Retina (tissue), 1 donor: ENCODE data around the gene MRPS18C.
"Not testable (repeated sequence)": the region's sequence is repeated elsewhere in the genome, so short reads cannot be mapped to it uniquely, and the experiment has no call there.

Experiments used
- DNase-seq: peaks from one replicate; pipeline ENCODE4 v3.0.0-alpha.2; 2016

The MRPS18C gene

DNA sequence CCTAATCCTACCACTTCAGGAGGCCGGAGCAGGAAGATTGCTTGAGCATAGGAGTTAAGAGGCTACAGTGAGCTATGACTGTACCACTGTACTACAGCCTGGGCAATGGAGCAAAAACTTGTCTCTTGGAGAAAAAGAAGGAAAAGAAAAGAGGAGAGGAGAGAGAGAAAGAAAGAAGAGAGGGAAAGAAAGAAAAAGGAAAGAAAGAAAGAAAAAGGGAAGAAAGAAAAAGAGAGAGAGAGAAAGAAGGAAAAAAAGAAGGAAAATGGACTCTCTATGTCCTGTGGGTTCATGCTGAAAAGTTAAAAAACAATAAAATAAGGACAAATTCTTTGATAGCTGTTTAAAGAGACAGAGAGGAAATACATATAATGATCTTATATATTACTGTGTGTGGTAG lies 42.3 kb downstream of the MRPS18C start:
- no peak for DNase-seq

DNA sequence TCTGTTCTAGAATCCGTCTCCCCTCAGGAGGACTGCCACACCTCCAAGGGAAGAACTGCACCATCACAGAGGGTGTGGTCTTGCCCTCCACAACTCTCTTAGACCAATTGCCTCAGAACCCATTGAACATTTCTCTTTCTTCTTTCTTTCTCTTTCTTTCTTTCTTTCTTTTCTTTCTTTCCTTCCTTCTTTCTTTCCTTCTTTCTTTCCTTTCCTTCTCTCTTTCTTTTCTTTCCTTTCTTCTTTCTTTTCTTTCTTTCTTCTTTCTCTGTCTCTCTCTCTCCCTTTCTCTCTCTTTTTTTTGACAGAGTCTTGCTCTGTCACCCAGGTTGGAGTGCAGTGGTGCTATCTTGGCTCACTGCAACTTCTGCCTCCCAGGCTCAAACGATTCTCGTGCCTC lies 45.8 kb downstream of the MRPS18C start:
- not testable (repeated sequence) for DNase-seq

DNA sequence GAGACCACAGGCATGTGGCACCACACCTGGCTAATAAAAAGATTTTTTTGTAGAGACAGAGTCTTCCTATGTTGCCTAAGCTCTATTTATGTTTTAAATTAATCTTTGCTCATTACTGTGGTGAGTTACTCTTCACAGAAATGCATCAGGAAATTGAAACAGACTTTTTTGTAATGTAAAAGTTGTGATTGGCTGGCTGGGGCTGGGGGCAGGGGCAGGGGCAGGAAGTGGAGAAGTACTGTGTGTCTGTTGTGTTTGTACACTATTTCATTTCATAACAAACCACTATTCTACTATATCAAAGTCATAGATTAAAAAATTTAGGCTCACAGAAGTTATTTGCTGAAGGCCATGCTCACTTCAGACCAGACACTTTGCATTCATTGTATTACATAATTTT lies 48.1 kb downstream of the MRPS18C start:
- DNase-seq = no peak

DNA sequence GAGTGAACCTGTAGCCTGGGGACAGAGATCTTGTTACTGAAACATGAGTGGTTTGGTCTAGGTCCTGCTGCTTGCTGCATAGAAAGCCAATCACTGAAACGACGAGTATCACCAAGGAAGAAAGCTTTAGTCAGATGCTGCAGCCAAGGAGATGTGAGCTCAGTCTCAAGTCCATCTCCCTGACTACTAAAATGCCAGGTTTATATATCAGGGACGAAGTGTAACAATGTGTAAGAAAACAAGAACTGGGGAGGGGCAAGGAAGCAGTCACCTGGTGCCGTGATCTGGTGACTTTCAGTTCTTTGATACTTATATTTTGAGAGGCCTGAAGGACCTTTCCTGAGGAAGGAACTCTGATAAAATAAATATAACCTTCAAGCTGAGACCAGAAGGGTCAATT lies 48.6 kb downstream of the MRPS18C start:
- DNase-seq = no peak

DNA sequence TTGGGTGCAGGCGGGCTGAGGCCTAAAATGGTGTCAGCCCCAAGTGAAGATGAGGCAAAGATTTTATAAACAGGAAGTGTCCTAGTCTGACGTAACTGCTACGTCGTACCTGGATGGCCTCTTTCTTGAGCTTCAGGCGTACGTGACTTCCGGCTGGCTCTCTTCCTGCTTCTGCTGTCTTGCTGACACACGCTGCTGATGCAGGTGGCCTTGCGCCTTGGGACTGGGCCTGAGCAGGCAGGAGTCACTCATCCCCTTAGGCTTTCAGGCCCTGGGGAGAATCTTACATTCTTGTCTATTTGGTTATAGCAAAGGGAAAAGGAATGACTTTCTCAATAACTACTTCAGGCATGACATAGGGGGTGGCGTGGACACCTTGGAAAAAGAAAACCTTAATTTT lies 49.1 kb downstream of the MRPS18C start:
- no peak for DNase-seq

DNA sequence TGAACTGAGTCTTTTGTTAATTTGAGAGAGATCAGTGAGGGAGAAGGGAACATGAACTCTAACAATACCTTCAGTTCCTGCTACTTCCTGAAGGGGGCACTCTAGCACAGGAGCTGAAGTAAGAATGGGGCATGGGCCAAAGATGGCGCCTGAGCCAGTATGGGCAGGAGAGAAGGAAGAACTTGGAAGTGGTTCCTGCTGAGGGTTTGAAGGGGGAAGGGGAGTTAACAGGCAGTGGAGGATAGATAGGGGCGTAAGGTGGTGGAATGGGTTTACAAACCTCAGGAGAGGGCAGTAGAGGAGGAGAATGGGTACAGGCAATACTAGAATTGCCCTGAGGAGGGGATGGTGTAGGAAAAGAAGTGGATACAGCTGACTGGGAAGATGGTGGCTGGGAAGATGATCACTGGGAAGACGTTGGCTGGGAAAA lies 53.3 kb downstream of the MRPS18C start:
- not testable (repeated sequence) for DNase-seq

DNA sequence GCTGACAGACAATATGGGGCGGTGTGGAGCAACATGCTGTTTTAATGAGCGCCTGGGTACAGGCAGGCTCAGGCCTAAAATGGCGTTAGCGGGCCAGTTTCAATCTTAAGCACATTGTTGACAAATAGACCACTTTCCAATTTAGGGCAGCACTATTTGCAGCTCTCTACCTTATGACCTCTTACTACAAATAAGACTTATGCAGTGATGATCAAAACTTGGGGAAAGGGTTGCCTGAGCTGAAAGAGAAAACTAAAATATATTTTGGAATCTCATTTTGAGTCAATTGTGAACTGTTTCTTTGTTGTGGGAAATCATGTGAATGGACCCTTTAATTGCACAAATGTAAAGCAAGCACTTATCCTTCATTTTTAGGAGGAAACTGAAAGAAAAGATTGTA lies 54.6 kb downstream of the MRPS18C start:
- no peak for DNase-seq
